Fibroblast of upper back skin (primary cell): ENCODE measurements around the gene CALML3.

Source experiments
- DNase-seq: peaks from one replicate; pipeline ENCODE4 v3.0.0-alpha.2; 2013

Gene CALML3

DNA sequence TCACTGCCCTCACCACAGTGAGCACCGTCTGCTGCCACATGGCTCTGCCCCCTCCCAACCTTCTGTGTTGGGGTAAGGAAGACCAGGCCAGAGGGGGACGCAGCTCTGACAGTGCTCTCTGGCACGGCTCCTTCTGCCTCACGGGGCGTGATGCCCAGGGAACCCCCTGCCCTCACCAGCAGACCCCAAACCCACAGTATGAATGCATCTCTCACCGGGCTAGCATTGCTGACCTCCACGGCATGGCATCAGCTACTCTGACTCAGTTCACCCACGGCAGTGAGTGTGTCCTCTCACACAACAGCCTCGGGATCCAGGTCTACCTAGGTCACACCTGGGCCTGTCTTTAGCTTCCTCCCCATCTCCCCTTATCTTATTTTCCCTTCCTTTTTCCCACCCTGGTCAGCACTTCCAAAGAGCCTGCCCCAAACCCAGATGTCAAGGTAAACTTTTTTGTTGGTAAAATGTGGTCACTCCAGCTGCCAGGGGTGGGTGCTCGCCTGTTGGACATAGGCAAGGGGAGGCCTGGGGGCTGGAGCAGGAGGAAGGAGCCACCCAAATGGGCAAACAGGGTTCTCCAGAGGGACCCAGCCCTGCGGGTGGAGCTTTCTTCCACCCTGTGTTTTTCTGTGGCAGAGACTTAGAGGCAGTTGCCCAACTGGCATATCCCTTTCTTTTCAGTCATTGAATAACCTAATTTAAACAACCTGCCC lies 4.4 kb downstream of the CALML3 start:
- DNase-seq: no peak

DNA sequence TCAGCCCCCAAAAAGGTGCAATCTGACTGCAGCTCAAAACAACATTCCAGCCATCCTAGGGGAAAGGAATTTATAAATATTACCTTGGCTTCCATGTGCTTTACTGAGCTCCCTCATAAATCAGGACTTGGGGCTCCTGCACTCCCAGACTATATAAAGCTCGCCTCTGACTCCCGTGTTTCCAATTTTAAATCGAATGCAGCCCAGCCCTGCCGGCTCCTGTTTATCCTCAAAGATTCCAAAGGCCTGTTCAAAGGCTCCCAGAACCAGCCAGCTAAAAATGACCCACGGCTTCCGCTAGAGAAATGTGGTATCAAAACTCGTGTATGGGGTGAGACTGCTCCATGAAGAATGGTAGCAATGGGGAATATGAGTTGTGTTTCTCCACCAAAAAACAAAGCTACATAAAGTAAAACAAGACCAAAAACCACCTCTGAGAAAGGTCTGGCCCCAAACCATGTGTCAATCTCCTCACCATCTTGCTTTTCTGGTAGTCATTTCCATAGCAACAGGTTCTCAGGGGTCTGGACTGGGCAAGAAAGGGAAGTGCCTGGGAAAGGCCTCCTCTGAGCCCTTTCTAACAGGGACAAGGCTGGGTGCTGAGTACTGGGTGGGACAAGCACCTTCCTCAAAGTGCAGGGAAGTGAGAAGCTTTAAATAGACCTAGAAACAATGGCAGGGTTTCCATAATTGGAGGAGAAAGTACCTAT lies 5.1 kb downstream of the CALML3 start:
- DNase-seq: no peak

DNA sequence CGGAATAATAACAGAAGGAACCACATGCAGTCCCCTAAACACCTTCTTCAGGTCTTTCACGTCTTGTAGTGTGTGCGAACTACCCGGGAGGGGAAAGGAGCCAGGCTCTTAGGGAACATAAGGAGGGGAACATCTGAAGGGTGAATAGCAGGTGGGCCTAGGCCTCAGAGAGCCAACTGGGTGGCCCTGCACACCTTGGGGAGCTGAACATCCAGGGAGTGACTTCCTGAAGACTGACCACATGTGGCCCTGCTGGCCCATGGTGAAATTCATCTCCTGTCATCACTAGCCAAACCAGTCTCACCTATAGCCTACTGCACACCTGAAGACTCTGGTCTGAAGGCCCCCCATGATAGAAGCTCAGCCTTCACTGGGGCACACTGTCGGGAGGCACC lies 5.6 kb downstream of the CALML3 start:
- DNase-seq: no peak

DNA sequence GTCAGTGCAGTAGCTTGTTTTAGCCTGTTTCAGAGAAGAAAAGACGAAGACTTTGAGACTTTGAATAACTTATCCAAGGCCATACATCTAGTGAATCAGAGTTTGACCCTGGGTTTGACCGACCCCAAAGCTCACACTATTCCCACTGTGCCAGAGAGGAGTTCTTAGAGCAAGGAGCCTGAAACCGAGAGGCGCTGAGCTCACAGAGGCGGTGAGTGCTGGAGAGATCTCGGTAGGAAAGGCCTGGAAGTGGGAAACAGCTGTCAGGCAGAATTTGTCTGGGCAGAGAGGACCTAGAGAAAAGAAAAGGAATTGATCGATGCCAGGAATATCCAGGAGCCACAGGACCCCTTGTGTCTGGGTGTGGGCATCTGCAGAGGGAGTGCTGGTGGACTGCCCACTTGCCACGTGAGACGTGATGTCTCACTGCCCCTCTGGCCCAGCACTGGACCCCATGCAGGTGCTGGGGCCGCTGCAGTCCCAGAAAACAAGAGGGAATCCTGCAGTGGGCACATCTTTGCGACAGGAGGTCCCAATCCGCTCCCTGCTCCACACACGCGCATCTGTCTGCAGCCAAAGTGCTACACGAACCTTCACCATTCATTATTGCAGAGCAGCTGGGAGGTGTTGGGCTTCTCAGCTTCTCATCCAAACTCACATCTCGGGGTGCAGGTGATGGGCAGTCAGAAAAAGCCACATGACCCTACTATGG lies 6.2 kb downstream of the CALML3 start:
- DNase-seq: no peak

DNA sequence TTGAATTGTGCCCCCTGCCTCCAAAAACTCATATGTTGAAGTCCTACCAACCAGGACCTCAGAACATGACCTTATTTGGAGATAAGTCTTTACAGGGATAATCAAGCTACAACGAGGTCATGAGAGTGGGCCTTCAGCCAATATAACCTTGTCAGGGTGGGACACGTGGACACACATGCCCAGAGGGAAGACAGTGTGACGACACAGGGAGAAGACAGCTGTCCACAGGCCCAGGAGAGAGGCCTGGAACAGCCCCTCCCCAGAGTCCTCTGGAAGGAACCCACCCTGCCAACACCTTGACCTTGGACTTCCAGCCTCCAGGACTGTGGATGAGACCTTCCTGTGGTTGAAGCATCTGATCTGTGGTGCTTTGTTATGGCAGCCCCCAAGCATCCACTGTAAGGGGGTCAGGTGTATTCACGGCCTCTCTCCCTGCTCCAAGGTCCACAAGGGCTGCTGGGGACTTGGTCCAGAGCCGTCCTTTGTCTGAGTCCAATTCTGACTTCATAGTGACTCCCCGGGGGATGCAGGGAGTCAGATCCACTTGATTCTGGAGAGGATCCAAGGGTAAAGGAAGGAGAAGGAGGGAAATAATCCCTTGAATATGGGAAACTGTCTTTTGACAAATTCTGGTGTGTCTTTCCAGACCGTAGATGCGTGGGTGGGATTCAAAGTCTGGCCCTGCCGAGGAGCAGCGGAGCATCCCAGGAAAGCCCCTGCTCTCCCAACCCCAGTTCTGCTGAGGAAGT lies 7.0 kb downstream of the CALML3 start:
- DNase-seq: no peak

DNA sequence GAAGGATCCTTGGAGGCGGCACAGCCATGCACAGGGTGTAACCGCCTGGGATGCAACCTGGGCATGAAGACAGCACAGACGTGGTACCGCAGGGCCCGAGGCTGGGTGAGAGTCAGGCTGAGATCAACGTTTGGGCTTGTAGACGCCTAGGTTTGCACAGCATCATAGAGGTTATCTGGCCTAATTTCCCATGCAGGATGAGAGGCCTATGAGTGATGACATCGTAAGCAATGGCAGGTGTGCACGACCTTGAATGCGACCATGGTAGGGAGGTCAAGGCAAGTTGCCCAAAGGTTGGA lies 7.5 kb downstream of the CALML3 start:
- no peak for DNase-seq

DNA sequence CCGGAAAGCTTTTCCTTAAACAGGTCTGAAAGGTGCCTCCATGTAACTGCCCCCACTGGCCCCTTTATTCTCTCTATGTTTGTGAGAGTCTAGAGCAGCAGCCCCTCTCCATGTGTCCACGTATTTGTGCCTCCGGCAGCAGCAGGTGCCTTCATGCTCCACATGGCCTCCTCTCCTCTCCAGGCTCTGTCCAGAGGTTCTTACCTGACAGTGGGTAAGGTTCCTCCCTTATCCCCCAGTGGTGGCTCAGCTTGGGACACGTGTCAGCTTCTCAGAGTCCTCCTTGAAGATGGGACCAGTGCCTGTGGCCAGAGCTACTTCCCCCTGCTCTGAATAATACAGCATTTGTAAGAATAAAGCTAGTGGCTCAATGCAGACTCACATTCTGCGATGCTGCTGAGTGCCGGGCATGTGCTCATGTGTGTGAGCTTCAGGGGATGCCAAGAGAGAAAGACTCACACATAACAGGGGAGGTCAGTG lies 7.9 kb downstream of the CALML3 start:
- no peak for DNase-seq

DNA sequence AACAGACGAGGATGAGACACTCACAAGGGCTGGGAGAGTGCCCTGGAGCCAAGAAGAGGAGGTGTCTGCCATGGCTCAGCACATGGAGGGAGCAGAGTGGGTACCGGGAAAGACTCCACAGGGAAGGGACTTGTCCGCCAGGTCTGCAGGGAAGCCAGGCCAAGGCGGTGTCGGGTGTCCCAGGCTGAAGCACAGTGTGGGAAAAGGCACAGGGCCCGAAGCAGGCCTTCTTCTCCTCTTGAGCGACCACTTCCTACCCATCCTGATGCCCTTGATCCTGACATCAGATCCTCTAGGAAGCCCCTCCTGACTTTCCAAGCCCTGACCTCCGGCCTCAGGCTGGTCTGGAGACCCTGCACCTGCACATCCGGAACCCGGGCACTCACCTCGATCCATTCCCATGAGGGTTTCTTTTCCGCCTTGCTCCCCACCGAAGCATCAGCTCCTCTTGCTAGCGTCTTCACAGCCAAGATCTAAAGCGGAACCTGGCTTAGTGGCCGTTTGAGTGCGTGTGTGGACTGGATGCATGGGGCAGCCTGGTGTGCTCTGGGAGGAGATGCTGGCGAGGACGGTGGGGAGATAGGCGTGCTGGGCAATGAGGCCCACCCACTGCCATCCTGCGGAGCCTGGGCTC lies 8.5 kb downstream of the CALML3 start:
- DNase-seq: no peak

DNA sequence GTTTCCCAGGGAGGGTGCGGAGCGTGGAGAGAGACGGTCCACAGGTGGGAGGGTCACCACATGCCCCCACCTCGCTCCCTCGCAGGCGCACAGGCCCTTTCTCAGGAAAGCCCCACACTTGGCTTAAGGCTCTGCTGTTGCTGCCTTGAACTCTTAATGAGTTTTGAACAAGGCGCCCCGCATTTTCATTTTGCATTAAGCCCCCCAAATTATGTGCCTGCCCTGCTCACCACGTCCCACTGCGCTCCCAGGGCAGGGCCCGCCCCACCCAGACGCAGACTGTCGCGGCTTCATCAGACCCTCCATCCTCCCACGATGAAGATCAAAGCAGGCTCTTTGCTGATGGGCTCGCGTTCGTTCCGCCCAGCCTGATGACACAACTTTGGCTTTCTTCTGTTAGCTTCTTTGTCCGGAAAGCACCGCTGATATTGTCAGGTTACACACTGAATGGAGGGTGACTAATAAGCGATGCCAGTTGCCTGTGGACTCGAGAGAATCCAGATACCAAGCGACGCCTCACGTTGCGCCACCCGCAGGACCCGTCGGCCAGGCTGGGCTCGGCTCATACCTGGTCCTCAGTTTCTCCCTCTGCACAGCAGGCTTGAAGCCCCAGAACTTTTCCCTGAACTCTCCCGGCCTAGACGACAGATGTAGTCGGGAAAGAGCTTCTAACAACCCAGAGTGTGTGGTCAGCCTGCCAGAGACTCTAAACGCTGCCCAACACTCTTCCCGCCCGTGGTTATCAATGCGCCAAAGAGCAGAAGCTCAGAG lies 9.5 kb downstream of the CALML3 start:
- DNase-seq: no peak

DNA sequence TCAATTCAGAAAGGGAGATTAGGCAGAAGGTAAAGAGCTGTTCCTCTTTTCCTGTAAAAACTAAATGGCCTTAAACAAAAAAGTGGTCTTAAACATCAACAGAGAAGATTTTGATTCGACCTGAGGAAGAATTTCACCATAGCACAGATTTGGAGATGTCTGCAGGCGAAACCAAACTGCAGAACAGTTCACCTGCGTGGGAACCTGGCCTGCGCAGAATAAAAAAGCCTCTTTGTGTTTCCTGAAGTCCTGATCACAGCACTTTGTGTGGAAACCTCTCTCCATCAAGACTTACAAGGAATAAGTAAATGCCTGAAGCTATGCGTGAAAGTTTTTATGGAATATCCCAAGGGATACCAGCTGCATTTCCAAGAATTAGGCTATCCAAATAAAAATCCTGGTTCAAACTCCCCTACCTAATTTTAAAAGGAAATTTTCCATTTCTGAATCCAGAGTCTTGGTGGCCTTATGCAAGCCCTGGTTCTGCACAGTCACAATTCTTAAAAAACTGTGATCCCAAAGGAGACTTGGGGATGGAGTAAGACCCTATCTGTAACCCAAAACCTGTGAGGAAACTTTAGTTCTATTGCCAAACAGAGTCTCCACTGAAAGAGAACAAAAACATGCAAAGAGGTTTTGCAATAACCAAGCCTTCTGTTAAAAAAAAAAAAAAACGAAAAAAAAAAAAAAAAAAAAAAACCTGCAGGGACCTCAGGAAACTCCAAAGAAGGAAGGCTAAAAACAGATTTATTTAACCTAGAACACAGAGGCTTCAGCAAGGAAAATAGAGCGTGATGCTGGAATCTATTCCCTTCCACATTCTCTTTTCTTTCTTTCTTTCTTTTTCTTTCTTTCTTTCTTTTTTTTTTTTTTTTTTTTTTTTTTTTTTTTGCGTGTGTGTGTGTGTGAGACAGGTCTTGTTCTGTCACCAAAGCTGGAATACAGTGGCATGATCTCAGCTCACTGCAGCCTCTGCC lies 10.4 kb downstream of the CALML3 start:
- DNase-seq: peak; percentile 74

DNA sequence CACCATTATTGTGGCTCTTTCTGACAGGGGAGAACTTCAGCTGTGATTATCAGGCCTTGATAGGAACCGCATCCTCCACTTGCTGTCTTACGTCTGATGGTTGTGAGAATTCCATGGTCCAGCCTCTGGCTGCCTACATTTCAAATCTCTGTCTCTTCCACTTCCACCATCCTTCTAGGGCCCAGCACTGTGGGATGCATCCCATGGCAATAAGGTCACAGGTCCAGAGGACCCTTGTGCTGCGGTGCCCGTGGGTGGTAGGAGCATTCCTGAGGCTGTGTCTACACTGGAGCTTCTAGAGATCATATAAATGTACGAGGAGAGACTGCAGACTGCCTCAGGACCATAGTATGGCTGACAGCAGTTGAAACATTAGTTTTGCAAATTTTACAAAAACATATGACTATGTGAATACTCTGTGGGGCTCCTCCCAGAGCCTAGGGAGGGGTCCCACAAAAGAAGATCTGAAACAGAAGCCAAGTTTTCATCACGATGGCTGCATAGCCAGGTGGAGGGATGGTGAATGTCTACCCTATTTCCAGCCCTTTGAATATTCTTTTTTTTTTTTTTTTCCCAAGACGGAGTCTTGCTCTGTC lies 11.8 kb downstream of the CALML3 start:
- no peak for DNase-seq

DNA sequence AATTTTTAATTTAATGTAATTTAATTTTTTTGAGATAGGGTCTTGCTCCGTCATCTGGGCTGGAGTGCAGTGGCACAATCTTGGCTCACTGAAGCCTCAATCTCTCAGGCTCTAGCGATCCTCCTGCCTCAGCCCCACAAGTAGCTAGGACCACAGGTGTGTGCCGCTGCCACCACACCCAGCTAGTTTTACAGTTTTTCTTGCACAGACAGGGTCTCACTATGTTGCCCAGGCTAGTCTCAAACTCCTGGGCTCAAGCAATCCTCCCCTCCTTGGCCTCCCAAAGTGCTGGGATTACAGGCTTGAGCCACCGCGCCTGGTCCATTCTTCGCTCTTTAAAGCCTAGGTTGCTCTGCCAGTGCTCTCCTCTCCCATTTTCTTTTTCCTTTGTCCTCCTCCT lies 12.9 kb downstream of the CALML3 start:
- DNase-seq: no peak

DNA sequence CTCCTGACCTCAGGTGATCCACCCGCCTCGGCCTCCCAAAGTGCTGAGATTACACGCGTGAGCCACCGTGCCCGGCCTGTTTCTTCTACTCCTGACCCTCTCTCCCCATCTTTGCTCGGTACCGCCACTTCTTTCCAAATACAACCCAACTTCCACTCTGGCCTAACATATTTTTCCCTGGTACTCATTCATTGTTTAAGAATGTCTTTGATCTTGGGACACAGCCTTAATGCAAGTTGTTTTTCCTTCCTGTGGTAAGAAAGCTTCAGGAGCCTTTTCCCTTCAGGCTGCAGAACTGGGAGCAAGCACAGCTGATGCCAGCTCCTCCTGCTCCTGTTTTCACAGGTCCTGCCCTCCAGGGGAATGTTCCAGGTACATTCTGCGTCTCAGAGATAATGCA lies 13.7 kb downstream of the CALML3 start:
- peak; percentile 72 for DNase-seq

DNA sequence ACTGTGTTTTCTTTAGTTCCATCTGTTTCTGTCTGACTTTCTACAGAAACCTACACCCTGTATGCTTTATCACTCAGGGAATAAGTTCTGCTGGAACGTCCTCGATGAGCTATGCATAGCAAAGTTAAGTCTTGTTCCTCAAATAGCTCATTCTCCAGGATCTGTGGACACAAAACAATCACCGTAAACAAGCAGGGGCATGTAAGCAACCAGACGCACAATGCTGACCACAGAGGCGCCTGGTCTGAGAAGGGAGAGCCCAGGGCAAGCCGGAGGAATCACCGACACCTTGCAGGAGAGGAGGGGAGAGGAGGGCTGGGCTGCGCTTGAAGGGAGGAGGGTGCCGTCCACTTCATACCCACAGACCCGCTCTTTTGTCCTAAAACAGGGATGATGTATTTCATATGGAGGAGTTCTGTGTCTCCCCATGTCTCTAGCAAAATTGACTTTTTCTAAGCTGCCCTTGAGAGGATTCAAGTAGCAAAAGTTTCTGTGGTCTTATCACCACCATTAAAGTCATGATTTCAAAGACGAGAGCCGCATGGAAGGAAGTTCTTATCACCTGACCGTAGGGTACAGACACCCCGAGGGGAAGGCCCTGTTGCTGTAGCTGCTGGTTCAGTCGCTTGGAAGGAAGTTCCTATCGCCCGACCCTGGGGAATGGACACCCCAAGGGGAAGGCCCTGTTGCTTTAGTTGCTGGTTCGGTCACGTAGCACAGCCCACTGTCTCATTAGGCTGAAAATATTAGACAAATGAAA lies 14.3 kb downstream of the CALML3 start:
- DNase-seq: no peak

DNA sequence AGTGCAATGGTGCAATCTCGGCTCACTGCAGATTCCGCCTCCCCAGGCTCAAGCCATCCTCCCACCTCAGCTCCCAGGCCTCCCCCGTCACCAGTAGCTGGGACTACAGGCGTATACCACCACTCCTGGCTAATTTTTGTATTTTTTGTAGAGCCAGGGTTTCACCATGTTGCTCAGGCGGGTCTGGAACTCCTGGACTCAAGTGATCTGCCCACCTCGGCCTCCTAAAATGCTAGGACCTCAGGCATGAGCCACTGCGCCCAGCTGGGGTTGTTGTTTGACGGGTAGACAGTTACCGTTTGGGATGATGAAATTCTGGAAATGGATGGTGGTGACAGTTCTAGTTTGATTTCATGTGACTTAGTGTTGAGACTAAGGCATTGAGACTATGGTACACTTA lies 15.3 kb downstream of the CALML3 start:
- DNase-seq: no peak

DNA sequence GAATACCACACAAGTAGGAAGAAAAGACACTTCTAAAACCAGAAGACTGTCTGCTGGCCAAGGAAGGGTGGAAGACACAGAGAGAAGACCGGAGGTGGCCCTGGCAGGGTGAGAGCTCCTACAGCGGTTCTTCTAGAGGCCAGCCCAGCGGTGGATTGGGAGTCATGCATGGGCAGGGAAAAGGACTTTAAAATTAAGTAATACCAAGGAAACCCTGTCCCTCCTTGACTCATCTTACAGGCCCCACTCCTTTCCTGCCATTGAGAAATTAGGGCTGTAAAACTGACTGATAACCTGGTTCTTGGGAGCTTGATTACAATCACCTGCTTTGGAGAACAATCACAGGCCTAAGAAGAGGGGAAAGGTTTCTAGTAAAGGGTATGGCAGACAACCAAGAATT lies 16.1 kb downstream of the CALML3 start:
- no peak for DNase-seq

DNA sequence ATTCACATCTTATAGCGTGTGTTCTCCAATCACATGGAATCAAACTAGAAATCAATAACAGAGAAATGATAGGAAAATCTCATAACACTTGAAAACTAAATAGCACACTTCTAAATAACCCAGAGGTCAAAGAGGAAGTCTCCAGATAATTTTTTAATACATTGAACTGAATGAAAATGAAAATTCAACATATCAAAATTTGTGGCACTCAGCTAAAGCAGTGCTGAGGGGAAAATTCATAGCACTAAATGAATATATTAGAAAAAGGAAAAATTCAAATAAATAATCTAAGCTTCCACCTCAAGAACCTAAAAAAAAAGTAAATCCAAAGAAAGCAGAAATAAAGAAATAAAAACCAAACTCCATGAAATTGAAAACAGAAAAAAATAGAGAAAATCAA lies 17.3 kb downstream of the CALML3 start:
- no peak for DNase-seq

DNA sequence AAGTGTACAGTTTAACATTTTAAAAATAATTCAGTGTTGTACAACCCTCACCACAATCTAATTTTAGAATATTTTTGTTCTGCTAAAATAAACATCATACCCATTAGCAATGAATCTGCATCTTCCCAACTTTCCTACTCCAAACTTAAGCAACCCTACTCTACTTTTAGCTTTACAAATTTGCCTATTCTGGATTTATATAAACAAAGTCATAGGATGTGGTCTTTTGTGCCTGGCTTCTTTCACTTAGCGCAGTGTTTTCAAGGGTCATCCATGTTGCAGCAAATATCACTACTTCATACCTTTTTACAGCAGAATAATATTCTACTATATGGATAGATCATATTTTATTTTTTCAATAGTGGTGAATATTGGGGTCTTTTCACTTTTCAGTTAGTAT lies 18.9 kb downstream of the CALML3 start:
- no peak for DNase-seq

DNA sequence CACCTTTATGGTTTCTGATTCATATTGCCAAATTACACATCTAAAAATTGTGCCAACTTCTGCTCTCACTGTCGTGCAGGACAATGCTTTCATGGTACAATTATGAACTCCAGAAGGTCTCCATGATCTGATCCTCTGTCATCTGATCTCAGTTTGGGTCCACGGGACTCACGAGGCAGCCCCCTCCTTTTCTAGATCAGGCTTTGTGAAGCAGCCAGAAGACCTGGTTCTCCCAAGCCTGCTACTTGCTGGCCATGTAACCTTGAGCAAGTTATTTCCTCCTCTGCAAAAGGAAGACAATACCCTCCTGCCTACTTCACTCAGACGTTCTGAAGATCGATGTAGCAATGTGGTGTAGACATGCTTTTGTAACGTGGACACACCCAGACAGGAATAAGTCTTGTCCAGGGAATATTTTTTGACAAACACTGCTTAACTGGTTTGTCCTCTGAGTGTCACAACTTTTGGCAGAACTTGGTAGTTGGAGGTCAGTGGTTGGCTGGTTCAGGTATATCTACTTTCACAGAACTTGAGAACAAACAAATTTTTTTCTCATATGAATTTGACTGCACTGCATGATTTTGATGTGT lies 19.6 kb downstream of the CALML3 start:
- DNase-seq: no peak
